ENCODE measurements around the gene EDC3. TPM values are rescaled to one million over a fixed set of nuclear protein-coding genes. Genes with fewer than 3 reads are reported as not detected.

Gene EDC3
- total and polyA plus RNA-seq, 9 of the 15 experiments (the other 6 are each of a cell fraction or from before 2014, with no cell fraction given), result 11.7 to 63.9 (median 32.8) TPM

GRCh38 chr15:74614744-74615507, 80.9 kb downstream of the EDC3 start (continued):
- TF ChIP-seq HCFC1 (IDR thresholded peaks at IDR 0.05; ENCODE audit: low read depth, low read length) (no peak), HINFP (tag; conservative IDR thresholded peaks at IDR 0.05; ENCODE audit: low read depth) (no peak), BHLHE40 (IDR thresholded peaks at IDR 0.05; ENCODE audit: low read length) (no peak), DMBX1 (CRISPR knock-in tag; IDR thresholded peaks at IDR 0.05; ENCODE audit: borderline replicate concordance) (no peak), SRSF1 (IDR thresholded peaks at IDR 0.05; ENCODE audit: low read depth, low read length) (no peak), RREB1 (CRISPR knock-in tag; IDR thresholded peaks at IDR 0.05) (0 out of 2 replicates have a peak, but pooled peaks have one; percentile 23), SP2 (IDR thresholded peaks at IDR 0.05; ENCODE audit: extremely low read depth, low read depth, low read length, poor library complexity, severe bottlenecking) (no peak), ZNF449 (CRISPR knock-in tag; IDR thresholded peaks at IDR 0.05) (no peak; the same call in 1 of the 2 replicates), ZNF124 (CRISPR knock-in tag; IDR thresholded peaks at IDR 0.05) (no peak), TGIF2 (CRISPR knock-in tag; IDR thresholded peaks at IDR 0.05) (no peak), PURB (CRISPR knock-in tag; IDR thresholded peaks at IDR 0.05; ENCODE audit: low read depth) (no peak), NFE2L1 (tag; IDR thresholded peaks at IDR 0.05; ENCODE audit: borderline replicate concordance, low read depth) (no peak), CAMTA2 (CRISPR knock-in tag; conservative IDR thresholded peaks at IDR 0.05) (no peak), MBD2 (IDR thresholded peaks at IDR 0.05; ENCODE audit: borderline replicate concordance, low read depth) (no peak), KHSRP (IDR thresholded peaks at IDR 0.05) (no peak), RNF2 (IDR thresholded peaks at IDR 0.05) (no peak), ZNF217 (CRISPR knock-in tag; IDR thresholded peaks at IDR 0.05) (no peak)

Data from K562 (cell line).